ENCODE results near the gene TMEM184B.

- TF ChIP-seq CTCF (IDR thresholded peaks at IDR 0.05 in 8 of 11, conservative IDR thresholded peaks at IDR 0.05 in 3 of 11) (no peak), POLR2AphosphoS5 (IDR thresholded peaks at IDR 0.05) (no peak), POLR2A (IDR thresholded peaks at IDR 0.05) (no peak)
Measured at GRCh38 chr22:38255697-38256096, 17.1 kb downstream of the TMEM184B start.

All from spleen (tissue), 7 donors.